ENCODE measurements around the gene CYTH4.

CYTH4 gene

DNA sequence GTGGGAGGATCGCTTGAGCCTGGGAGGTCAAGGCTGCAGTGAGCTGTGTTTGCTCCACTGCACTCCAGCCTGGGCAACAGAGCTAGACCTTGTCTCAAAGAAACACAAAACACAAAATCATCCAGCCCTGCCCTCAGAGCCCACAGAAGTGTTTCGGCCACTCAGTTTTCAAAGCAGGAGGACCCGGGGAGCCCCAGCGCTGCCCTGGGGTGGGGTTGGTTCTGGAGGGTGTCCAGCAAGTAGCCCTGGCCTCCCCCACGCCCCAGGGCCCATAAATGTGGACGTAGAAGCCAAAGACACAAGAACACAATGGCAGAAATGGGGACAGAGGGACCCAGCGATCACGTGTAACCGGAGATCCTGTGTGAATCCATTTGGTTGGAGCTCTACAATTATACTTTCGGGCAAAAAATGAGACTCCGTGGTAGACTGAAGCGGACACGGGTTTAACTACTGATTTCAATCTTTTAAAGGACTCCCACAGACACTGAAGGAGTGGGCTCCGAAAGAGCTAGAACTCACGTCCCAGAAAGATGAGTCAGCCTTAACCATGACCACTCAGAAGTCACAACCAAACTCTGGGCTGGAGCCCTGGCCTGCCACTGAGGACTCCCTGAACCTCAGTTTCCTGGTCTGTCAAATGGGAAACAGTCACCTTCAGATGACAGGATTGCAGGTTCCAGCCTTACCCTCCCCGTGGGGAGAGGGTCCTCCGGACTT lies 9.0 kb upstream of the CYTH4 start:
- DNase-seq: no peak

DNA sequence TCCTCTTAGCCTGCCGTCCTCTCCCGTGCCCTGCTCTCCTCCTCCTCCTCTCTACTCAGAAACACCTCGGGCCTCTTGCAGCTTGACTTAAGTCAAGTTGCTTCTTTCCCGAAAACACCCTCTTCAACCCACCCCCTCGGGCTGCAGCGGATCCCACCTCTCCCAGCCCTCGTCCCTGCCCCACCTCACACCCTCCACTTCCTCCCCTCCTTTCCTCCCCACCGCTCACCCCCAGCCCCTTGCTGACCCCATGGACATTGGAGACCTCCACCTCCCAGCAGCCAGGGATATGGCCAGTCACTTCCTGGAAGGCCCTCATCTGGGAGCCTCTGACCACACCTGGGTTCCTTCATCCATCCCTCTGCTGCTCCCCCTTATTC lies 8.5 kb upstream of the CYTH4 start:
- DNase-seq: no peak

DNA sequence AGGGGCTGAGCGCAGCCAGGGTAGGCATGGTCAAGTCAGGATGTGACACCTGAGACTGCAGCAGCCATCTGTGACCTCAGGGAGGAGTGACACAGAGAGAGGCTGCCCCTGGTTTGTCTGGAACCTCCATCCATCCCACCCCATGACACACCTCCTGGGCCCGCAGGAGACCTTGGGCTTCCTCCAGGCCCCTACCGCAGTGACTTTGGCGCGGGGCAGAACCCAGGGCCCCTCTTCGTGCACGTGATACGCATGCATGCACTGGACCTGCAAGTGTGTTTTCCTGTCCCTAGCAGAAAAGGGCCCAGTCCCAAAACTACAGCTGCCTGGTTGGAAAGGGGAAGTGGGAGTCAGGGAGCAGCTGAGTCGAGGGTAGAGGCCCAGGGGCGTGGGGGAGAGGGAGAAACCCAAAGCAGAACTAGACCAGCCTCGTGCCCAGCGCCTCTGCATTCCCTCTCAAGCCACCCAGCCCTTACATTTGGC lies 7.9 kb upstream of the CYTH4 start:
- DNase-seq: no peak

- no peak for DNase-seq
Observed at GRCh38 chr22:37275134-37275533, 7.2 kb upstream of the CYTH4 start.

GRCh38 chr22:37275622-37276021 lies 6.7 kb upstream of the CYTH4 start:
- no peak for DNase-seq

DNA sequence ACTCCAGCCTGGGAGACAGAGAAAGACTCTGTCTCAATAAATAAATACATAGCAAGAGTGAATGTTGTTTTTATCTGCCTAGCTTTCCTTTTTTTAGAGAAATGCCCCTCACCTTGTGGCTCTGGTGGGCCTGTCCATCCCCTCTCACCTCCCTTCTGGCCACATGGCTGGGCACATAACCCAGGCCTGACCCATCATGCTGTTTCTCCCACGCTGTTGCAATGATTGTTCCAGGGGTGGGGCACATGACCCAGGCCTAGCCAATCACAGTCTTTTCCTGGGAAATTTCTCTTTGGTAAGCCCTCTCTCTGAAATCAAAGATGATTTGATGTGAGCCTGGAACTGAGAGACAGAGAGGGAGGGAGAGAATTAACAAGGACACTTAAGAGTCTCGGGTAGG lies 5.5 kb upstream of the CYTH4 start:
- no peak for DNase-seq

- no peak for DNase-seq
Observed at GRCh38 chr22:37277384-37277783, 4.9 kb upstream of the CYTH4 start.

GRCh38 chr22:37278261-37278660 lies 4.0 kb upstream of the CYTH4 start:
- DNase-seq: no peak

DNA sequence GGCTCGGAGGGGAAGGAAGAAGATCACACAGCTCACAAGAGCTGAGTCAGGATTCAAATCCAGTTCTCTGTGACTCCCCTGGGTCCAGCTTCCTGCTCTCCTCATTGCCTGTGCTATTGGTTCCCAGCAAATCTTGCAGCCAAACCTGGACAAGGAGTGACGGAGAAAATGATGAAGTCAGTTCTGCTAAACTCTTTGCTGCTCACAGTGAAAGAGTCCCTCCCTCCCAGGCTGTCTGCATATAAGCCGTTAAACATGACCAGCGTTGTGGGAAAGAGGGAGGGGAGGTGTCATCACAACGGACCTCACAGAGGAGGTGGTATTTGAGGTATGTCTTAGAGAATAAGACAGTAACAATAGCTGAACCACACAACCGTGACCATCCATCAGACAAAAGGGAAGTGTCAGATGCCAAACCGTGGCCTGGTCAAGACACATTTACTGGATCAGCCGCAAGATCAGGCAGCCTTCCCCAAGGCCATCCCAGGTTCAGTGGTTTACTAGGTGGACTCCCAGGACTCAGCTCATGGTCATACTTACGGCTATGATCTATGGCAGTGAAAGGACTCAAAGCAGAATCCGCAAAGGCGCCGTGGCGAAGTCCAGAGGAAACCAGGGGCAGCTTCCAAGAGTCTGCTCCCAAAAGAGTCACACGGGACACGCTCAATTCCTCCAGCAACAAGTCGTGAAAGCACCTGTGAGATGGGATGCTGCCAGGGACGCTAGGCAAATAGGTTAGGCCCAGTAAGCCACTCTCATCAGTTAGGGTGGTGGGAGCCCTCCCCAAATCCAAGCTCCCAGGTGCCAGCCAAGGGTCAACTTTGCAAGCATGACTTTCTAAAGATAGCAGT lies 2.8 kb upstream of the CYTH4 start:
- no peak for DNase-seq

DNA sequence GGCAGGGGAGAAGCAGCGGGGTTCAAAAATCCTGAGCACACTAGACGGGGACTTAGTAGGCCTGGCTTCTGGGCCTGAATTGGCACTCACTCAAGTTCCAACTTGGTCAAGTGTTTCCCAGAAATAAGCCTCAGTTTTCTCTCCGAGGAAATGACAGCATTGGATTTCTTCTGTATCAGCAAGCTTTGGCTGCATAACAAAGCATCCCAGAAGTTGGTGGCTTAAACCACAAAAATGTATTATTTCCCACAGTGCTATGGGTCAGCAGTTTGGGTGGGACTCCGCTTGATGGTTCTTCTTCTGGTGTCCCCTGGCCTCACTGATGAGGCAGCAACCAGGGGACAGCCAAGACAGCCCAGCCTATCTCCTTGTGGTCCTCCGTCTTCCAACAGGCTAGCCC lies 1.6 kb upstream of the CYTH4 start:
- no peak for DNase-seq

DNA sequence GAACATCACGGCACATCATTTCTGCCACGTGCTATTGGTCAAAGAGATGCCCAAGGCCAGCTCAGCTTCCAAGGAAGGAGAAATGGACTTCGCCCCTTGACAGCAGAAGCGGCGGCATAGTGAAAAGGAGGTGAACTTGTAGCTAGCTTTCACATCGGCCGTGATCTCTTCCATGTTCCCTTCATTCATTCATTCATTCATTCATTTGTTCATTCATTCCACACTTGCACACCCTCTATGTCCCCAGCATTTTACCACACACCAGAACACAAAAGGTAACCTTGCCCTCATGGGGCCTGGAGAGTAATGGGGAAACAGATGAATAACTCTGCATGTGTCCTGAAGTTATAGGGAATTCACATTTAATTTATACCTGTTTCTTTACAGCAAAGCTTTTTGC lies 1.1 kb upstream of the CYTH4 start:
- no peak for DNase-seq

DNA sequence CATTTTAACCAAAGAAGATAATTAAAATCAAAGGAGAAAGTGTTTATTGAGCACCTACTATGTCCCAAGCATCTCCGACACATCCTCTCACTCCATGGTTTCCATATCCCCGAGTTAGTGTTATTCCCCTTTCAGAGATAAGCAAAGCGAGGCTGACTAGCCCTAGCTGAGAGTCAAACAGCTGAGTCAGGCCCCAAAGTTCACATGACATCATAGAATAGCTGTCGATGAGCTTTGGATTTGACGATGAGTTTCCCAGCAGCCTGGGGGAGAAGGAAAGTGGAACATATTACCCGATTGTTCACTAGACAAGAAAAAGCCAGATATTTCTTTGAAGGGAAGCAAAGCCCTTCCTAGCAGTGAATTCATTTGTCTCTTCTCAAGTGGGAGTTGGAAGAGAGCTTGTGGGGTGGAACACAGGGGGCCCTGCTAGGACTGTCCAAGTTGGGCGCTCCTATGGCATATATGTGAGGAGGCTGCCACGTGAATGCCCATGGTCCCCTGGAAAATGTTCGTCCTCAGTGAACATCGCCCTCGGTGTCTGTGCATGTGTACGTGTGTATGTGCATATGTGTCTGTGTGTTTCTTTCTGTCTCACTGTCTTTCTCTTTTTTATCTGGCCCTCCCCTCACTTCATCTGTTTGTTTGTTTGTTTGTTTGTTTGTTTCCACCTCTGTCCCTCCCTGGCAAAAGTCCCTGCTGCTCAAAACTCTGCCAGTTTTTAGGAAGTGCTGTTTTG lies 493 bp upstream of the CYTH4 start:
- no peak for DNase-seq

- DNase-seq: no peak
Observed at GRCh38 chr22:37283393-37283937, 1.2 kb downstream of the CYTH4 start.

DNA sequence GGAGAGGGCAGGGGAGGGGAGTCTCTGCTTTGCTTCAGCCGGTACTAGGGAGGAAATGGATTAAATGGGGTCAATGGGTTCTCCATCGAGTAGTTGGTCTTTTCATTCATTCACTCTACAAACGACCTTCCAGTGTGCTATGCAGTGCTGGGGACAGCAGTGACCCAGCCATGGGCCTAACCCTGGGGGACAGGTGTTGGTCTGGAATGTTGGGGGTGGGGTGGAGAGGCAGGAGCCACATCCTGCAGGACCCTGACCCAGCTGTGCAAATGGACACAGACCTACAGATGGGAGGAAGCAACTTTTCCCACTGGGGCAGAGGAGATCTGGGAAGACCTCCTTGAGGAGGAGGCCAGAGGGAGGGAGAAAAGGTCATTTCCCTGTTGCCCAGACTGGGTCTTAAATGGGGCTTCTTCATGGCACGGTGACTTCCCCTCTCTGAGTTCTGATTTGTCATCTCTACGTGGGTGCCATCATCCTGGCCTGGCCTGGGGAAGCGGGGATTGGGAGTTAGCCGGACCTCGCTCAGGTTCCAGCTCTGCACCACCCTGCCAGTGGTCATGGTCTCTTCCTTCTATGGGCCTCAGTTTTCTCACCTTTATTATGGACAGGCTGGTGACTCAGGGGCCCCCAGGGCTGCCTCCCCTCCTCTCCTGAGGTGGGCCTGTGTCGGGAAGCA lies 2.0 kb downstream of the CYTH4 start:
- DNase-seq: no peak

DNA sequence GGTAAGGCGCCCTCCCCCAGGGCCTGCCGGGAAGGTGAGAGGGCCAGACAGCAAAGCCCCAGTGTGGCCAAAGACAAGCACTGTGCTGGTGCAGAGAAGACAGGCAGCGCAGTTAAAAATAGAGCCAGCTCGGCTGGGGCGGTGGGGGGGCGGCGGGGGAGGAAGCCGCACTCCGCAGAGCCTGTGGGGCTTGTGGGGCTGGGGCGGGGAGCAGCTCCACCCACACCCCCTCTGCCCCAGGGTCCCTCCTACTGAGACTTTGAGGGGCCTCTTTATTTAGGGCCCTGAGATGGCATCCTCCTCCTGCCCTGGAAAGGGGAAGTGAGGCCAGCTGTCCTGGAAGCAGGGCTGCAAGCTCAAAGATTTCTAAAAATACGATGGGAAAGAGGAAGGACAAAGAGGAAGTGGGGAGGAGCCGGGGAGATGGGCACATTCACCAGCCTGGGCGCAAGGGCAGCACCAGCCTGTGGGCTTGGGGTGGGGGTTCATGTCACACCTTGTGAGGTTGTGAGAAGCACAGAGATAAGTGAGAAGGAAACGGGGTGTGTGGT lies 2.6 kb downstream of the CYTH4 start:
- no peak for DNase-seq

GRCh38 chr22:37285937-37286336 lies 3.6 kb downstream of the CYTH4 start:
- DNase-seq: no peak

DNA sequence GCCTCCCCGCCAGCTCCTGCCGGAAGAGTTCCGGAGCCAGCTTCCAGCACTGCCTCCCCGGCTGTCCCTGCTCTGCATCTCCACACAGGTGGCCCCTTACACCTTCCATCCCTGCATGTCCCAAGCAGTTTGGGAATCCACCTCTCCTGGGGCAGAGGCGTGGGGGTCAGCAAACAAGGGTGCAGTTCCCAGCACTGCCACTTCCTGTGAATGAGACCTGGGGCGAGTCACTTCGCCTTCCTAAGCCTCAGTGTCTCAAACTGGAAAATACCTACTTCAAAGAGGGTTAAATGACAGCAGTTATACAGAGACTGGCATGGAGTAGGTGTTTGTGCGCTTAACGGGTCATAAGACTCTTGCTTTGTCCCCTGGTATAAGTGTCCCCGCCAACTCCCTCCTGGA lies 5.2 kb downstream of the CYTH4 start:
- DNase-seq: no peak

DNA sequence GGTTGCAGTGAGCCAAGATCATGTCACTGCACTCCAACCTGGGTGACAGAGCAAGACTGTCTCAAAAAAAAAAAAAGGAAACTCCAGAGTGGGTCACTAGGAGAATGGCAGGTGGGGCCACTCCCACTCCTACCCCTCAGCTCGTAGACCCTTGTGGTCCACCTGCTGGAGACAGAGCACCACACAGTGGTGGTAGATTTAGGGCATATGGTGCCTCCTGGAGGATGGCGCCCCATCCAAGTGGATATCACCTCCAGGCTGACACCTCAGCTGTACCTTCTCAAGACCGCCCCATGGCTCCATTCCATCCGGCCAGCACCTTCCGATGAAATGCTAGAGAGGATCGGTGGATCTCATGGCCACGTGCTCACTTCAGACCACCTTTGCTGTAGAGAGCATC lies 6.2 kb downstream of the CYTH4 start:
- DNase-seq: no peak

DNA sequence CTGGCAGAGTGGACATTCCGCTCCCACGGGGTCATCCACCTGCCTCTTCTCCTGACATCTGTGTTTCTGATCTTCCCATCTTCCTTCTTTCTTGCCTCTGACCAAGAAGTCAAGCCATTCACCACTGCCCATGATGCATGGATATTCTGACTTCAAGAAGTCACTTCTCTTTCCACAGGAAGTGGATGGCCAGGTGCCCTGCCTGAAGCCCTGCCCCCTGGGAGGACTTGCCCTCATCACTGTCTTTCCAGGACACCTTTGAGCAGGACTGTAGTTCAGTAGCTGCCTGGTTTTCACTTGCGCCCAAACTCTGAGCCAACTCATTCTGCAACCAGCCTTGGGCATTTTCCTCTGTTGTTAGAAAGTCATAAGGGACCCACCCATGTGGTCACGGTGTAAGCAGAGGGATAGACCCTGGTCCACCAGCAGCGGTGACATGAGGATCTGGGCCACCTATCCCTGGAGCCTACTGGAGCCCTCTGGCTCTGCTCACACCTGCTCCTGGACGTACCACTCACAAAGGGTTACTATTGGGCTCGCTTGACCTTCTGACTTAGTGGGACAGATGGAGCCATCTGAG lies 6.9 kb downstream of the CYTH4 start:
- no peak for DNase-seq

DNA sequence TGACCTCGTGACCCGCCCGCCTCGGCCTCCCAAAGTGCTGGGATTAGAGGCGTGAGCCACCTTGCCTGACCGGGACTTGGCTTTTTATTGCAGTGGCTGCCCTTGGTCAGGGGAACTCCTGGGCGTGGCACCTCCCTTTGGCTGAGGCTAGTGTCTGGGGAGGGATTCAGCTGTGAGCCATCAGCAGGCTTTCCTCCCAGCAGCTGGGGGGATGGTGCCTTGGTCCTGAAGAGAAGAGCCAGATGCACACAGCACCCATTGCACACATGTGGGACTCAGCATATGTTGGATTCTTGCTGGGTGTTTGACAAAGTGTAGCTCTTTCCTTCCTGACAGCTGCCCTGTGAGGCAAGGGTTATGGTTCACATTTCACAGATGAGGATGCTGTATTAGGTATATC lies 8.4 kb downstream of the CYTH4 start:
- no peak for DNase-seq

DNA sequence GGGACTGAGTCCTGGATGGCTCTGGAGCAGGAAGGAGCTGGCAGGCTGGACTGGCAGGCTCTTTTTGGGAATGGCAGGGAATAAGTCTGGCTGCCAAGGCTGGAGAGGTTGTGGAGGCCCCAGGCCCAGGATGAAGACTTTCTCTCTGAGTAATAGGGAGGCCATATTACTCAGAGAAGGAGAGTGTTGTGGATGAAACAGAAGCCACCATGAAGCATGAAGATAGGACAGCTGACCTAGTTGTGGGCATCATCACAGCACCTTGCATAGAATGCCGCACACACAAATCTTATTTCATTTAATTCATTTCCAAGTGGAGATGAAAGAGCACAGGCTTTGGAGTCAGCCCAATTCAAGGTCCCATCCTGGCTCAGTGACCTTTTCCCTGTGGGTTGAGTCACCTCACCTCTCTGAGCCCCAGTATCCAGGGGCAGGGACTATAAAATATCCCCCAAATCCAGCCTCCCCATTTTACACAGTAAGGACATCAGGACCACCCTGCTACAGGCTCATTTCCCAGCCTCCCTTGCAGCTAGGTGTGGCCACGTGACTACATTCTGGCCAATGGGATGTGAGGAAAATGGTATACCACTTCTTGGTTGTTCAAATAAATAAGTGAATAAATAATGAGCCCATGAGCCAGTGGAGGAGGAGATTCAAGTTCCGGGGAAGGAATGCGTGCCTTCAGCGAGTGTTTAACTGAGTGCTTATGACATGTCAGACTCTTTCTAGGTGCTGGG lies 9.4 kb downstream of the CYTH4 start:
- no peak for DNase-seq

Measured in NCI-H446 (cell line).